ENCODE measurements around the gene FBXW7.

FBXW7 gene

GRCh38 chr4:152508386-152508785 is 27.5 kb downstream of the FBXW7 start:
- no peaks in the 10 kb centered on the region for H3K9me3 ChIP-seq (ENCODE audit: control insufficient read depth, low read length)
- H2AK5ac ChIP-seq (ENCODE audit: low read length, severe bottlenecking), result no peak overlapping the region
- H3K79me1 ChIP-seq (replicated peaks; ENCODE audit: low read length, poor library complexity, severe bottlenecking), result peaks cover 12% of the 10 kb centered on the region
- no peak overlapping the region for H2BK5ac ChIP-seq (ENCODE audit: low read depth, low read length, poor library complexity, severe bottlenecking)
- no peak overlapping the region for H3K18ac ChIP-seq (ENCODE audit: low read depth in 1 of 2, low read length in 2 of 2)
- no peaks in the 10 kb centered on the region for H3K4me1 ChIP-seq (ENCODE audit: control insufficient read depth, insufficient read depth, low read depth, low read length)
- no peak overlapping the region for H3K4me3 ChIP-seq (ENCODE audit: insufficient read depth in 1 of 2, low read depth in 1 of 2, low read length in 2 of 2)
- H3K23ac ChIP-seq (ENCODE audit: low read length in 2 of 2), result no peak overlapping the region
- H3K4me2 ChIP-seq (ENCODE audit: low read length, poor library complexity, severe bottlenecking), result no peak overlapping the region
- no peak overlapping the region for H2AFZ ChIP-seq (ENCODE audit: low read depth, low read length)
- H4K8ac ChIP-seq (ENCODE audit: low read length), result no peak overlapping the region
- no peak overlapping the region for H3K27ac ChIP-seq (ENCODE audit: low read length, poor library complexity, severe bottlenecking)
- WGBS, result 100% methylated on average over 3 of the region's 4 CpGs
- H3K4ac ChIP-seq (ENCODE audit: low read depth in 1 of 2, low read length in 2 of 2), result no peak overlapping the region
- H3K14ac ChIP-seq (ENCODE audit: low read length in 2 of 2), result no peak overlapping the region
- DNase-seq, result no peak
- no peaks in the 10 kb centered on the region for H3K36me3 ChIP-seq (ENCODE audit: control insufficient read depth in 1 of 2, insufficient read depth in 2 of 2, low read depth in 1 of 2, low read length in 2 of 2)
- no peak overlapping the region for H2BK120ac ChIP-seq (ENCODE audit: low read depth, low read length)
- no peak overlapping the region for H4K91ac ChIP-seq (ENCODE audit: low read length)
- no peak overlapping the region for H3K9ac ChIP-seq (ENCODE audit: low read length)
- no peak overlapping the region for H2BK12ac ChIP-seq (ENCODE audit: low read length in 2 of 2)
- H2BK15ac ChIP-seq (ENCODE audit: low read depth, poor library complexity, severe bottlenecking), result no peak overlapping the region
- no peaks in the 10 kb centered on the region for H3K27me3 ChIP-seq (ENCODE audit: control insufficient read depth in 1 of 2, insufficient read depth in 1 of 2, low read length in 2 of 2)

- Histone ChIP-seq H2BK5ac (ENCODE audit: low read depth, low read length, poor library complexity, severe bottlenecking) (no peak overlapping the region), H3K27ac (ENCODE audit: low read length, poor library complexity, severe bottlenecking) (no peak overlapping the region), H3K79me1 (replicated peaks; ENCODE audit: low read length, poor library complexity, severe bottlenecking) (peaks cover 9% of the 10 kb centered on the region), H2BK12ac (ENCODE audit: low read length in 2 of 2) (no peak overlapping the region), H3K23ac (ENCODE audit: low read length in 2 of 2) (no peak overlapping the region), H3K4ac (ENCODE audit: low read depth in 1 of 2, low read length in 2 of 2) (no peak overlapping the region), H3K36me3 (ENCODE audit: control insufficient read depth in 1 of 2, insufficient read depth in 2 of 2, low read depth in 1 of 2, low read length in 2 of 2) (no peaks in the 10 kb centered on the region), H3K14ac (ENCODE audit: low read length in 2 of 2) (no peak overlapping the region), H3K18ac (ENCODE audit: low read depth in 1 of 2, low read length in 2 of 2) (no peak overlapping the region), H3K4me1 (ENCODE audit: control insufficient read depth, insufficient read depth, low read depth, low read length) (no peaks in the 10 kb centered on the region), H3K9ac (ENCODE audit: low read length) (no peak overlapping the region), H2BK15ac (ENCODE audit: low read depth, poor library complexity, severe bottlenecking) (no peak overlapping the region), H4K8ac (ENCODE audit: low read length) (no peak overlapping the region), H3K27me3 (ENCODE audit: control insufficient read depth in 1 of 2, insufficient read depth in 1 of 2, low read length in 2 of 2) (no peaks in the 10 kb centered on the region), H2BK120ac (ENCODE audit: low read depth, low read length) (no peak overlapping the region), H2AFZ (ENCODE audit: low read depth, low read length) (no peak overlapping the region), H2AK5ac (ENCODE audit: low read length, severe bottlenecking) (no peak overlapping the region), H3K4me2 (ENCODE audit: low read length, poor library complexity, severe bottlenecking) (no peak overlapping the region), H4K91ac (ENCODE audit: low read length) (no peak overlapping the region), H3K9me3 (ENCODE audit: control insufficient read depth, low read length) (no peaks in the 10 kb centered on the region), H3K4me3 (ENCODE audit: insufficient read depth in 1 of 2, low read depth in 1 of 2, low read length in 2 of 2) (no peak overlapping the region)
- no peak for DNase-seq
These were observed 32.1 kb downstream of the FBXW7 start for GRCh38 chr4:152503653-152504290.

GRCh38 chr4:152501846-152502536 is 33.9 kb downstream of the FBXW7 start:
- H2BK15ac ChIP-seq (ENCODE audit: low read depth, poor library complexity, severe bottlenecking), result no peak overlapping the region
- H2BK12ac ChIP-seq (ENCODE audit: low read length in 2 of 2), result no peak overlapping the region
- no peaks in the 10 kb centered on the region for H3K4me1 ChIP-seq (ENCODE audit: control insufficient read depth, insufficient read depth, low read depth, low read length)
- H2BK5ac ChIP-seq (ENCODE audit: low read depth, low read length, poor library complexity, severe bottlenecking), result no peak overlapping the region
- H3K4me2 ChIP-seq (ENCODE audit: low read length, poor library complexity, severe bottlenecking), result no peak overlapping the region
- H3K27me3 ChIP-seq (ENCODE audit: control insufficient read depth in 1 of 2, insufficient read depth in 1 of 2, low read length in 2 of 2), result no peaks in the 10 kb centered on the region
- H2BK120ac ChIP-seq (ENCODE audit: low read depth, low read length), result no peak overlapping the region
- H3K79me1 ChIP-seq (replicated peaks; ENCODE audit: low read length, poor library complexity, severe bottlenecking), result peaks cover 8% of the 10 kb centered on the region
- H2AK5ac ChIP-seq (ENCODE audit: low read length, severe bottlenecking), result no peak overlapping the region
- no peak overlapping the region for H2AFZ ChIP-seq (ENCODE audit: low read depth, low read length)
- H3K9me3 ChIP-seq (ENCODE audit: control insufficient read depth, low read length), result no peaks in the 10 kb centered on the region
- H4K8ac ChIP-seq (ENCODE audit: low read length), result no peak overlapping the region
- H3K18ac ChIP-seq (ENCODE audit: low read depth in 1 of 2, low read length in 2 of 2), result no peak overlapping the region
- peak overlapping the region; percentile 53 for H3K9ac ChIP-seq (ENCODE audit: low read length)
- WGBS, result no CpG with 5 or more reads among the region's 3 CpGs
- no peak overlapping the region for H4K91ac ChIP-seq (ENCODE audit: low read length)
- H3K36me3 ChIP-seq (ENCODE audit: control insufficient read depth in 1 of 2, insufficient read depth in 2 of 2, low read depth in 1 of 2, low read length in 2 of 2), result no peaks in the 10 kb centered on the region
- DNase-seq, result no peak
- H3K14ac ChIP-seq (ENCODE audit: low read length in 2 of 2), result no peak overlapping the region
- H3K4me3 ChIP-seq (ENCODE audit: insufficient read depth in 1 of 2, low read depth in 1 of 2, low read length in 2 of 2), result no peak overlapping the region
- no peak overlapping the region for H3K27ac ChIP-seq (ENCODE audit: low read length, poor library complexity, severe bottlenecking)
- no peak overlapping the region for H3K4ac ChIP-seq (ENCODE audit: low read depth in 1 of 2, low read length in 2 of 2)
- no peak overlapping the region for H3K23ac ChIP-seq (ENCODE audit: low read length in 2 of 2)

- no peaks in the 10 kb centered on the region for H3K27me3 ChIP-seq (ENCODE audit: control insufficient read depth in 1 of 2, insufficient read depth in 1 of 2, low read length in 2 of 2)
- H4K91ac ChIP-seq (ENCODE audit: low read length), result no peak overlapping the region
- no peak overlapping the region for H3K18ac ChIP-seq (ENCODE audit: low read depth in 1 of 2, low read length in 2 of 2)
- no peak overlapping the region for H2BK12ac ChIP-seq (ENCODE audit: low read length in 2 of 2)
- no peak overlapping the region for H3K4ac ChIP-seq (ENCODE audit: low read depth in 1 of 2, low read length in 2 of 2)
- H3K23ac ChIP-seq (ENCODE audit: low read length in 2 of 2), result no peak overlapping the region
- H3K36me3 ChIP-seq (ENCODE audit: control insufficient read depth in 1 of 2, insufficient read depth in 2 of 2, low read depth in 1 of 2, low read length in 2 of 2), result no peaks in the 10 kb centered on the region
- H2BK120ac ChIP-seq (ENCODE audit: low read depth, low read length), result no peak overlapping the region
- H3K4me2 ChIP-seq (ENCODE audit: low read length, poor library complexity, severe bottlenecking), result no peak overlapping the region
- H3K14ac ChIP-seq (ENCODE audit: low read length in 2 of 2), result no peak overlapping the region
- no peak overlapping the region for H2BK5ac ChIP-seq (ENCODE audit: low read depth, low read length, poor library complexity, severe bottlenecking)
- peaks cover 12% of the 10 kb centered on the region for H3K79me1 ChIP-seq (replicated peaks; ENCODE audit: low read length, poor library complexity, severe bottlenecking)
- no peaks in the 10 kb centered on the region for H3K4me1 ChIP-seq (ENCODE audit: control insufficient read depth, insufficient read depth, low read depth, low read length)
- no peak overlapping the region for H2AK5ac ChIP-seq (ENCODE audit: low read length, severe bottlenecking)
- no peak overlapping the region for H2AFZ ChIP-seq (ENCODE audit: low read depth, low read length)
- H2BK15ac ChIP-seq (ENCODE audit: low read depth, poor library complexity, severe bottlenecking), result no peak overlapping the region
- no peaks in the 10 kb centered on the region for H3K9me3 ChIP-seq (ENCODE audit: control insufficient read depth, low read length)
- no peak overlapping the region for H3K27ac ChIP-seq (ENCODE audit: low read length, poor library complexity, severe bottlenecking)
- no CpG with 5 or more reads among the region's 1 CpG for WGBS
- H3K9ac ChIP-seq (ENCODE audit: low read length), result peak overlapping the region; percentile 53
- DNase-seq, result peak; percentile 87
- no peak overlapping the region for H3K4me3 ChIP-seq (ENCODE audit: insufficient read depth in 1 of 2, low read depth in 1 of 2, low read length in 2 of 2)
- no peak overlapping the region for H4K8ac ChIP-seq (ENCODE audit: low read length)
These were observed 35.0 kb downstream of the FBXW7 start for GRCh38 chr4:152500800-152501434.
